GM23338 (cell line): ENCODE measurements around the gene ANKRD50. TPM values are rescaled to one million over a fixed set of nuclear protein-coding genes. Genes with fewer than 3 reads are reported as not detected.

Source experiments
- ATAC-seq: fragments of 200-7000 bp; cut with Tn5 transposase; 3 replicates; pipeline ENCODE4 v1.9.1; 2020
- DNase-seq: peaks from one replicate; pipeline ENCODE4 v3.0.0-alpha.2; 2015; ENCODE audit warnings: low spot score
- H2AFZ ChIP-seq: fragments of 200-600 bp; sonication (generic); 2 replicates; pipeline ENCODE4 v1.8.0; 2016; ENCODE audit warnings: antibody characterized with exemption, mild to moderate bottlenecking, moderate library complexity
- H3F3A ChIP-seq: fragments of 200-600 bp; sonication (generic); replicated peaks from 2 replicates; pipeline ENCODE4 v1.8.0; 2017; ENCODE audit warnings: antibody characterized with exemption, mixed run types, low read depth
- H3K27ac ChIP-seq: fragments of 200-600 bp; sonication (generic); 2 replicates; pipeline ENCODE4 v1.6.1; 2016; ENCODE audit warnings: low read depth
- H3K27me3 ChIP-seq: fragments of 200-600 bp; sonication (generic); 2 replicates; pipeline ENCODE4 v1.8.0; 2016; ENCODE audit warnings: mild to moderate bottlenecking, mixed run types, moderate library complexity; ENCODE audit not compliant: insufficient read depth
- H3K36me3 ChIP-seq: fragments of 200-600 bp; sonication (generic); 2 replicates; pipeline ENCODE4 v1.8.0; 2016; ENCODE audit warnings: mild to moderate bottlenecking; ENCODE audit not compliant: insufficient read depth
- H3K4me1 ChIP-seq: fragments of 200-600 bp; sonication (generic); 2 replicates; pipeline ENCODE4 v1.8.0; 2016; ENCODE audit warnings: mild to moderate bottlenecking, moderate library complexity; ENCODE audit not compliant: insufficient read depth
- H3K4me2 ChIP-seq: fragments of 200-600 bp; sonication (generic); 2 replicates; pipeline ENCODE4 v1.7.1; 2017; ENCODE audit warnings: mixed run types
- H3K4me3 ChIP-seq: fragments of 200-600 bp; sonication (generic); 2 replicates; pipeline ENCODE4 v1.6.1; 2016; ENCODE audit warnings: mixed run types
- H3K79me2 ChIP-seq: fragments of 200-600 bp; sonication (generic); replicated peaks from 2 replicates; pipeline ENCODE4 v1.8.0; 2017; ENCODE audit warnings: mild to moderate bottlenecking; ENCODE audit not compliant: insufficient read depth
- H3K9me2 ChIP-seq: fragments of 200-600 bp; sonication (generic); 2 replicates; pipeline ENCODE4 v1.8.0; 2017; ENCODE audit not compliant: insufficient read depth
- H4K20me1 ChIP-seq: fragments of 200-600 bp; sonication (generic); replicated peaks from 2 replicates; pipeline ENCODE4 v1.8.0; 2017; ENCODE audit warnings: mild to moderate bottlenecking; ENCODE audit not compliant: insufficient read depth
- H3K27ac Mint-ChIP-seq: 2 replicates; pipeline ENCODE4 v1.8.0; 2020; ENCODE audit warnings: inconsistent platforms, mild to moderate bottlenecking, moderate library complexity, mixed read lengths
- H3K27me3 Mint-ChIP-seq: 3 replicates; pipeline ENCODE4 v1.8.0; 2022; ENCODE audit warnings: low read depth, mild to moderate bottlenecking, moderate library complexity, mixed read lengths, inconsistent platforms; ENCODE audit not compliant: insufficient read depth, poor library complexity
- H3K36me3 Mint-ChIP-seq: 3 replicates; pipeline ENCODE4 v1.8.0; 2021; ENCODE audit warnings: low read depth, mild to moderate bottlenecking, inconsistent platforms, moderate library complexity, mixed read lengths
- H3K4me1 Mint-ChIP-seq: 3 replicates; pipeline ENCODE4 v1.8.0; 2020; ENCODE audit warnings: mild to moderate bottlenecking, inconsistent platforms, mixed read lengths
- H3K4me3 Mint-ChIP-seq: 3 replicates; pipeline ENCODE4 v1.8.0; 2021; ENCODE audit warnings: moderate library complexity, mild to moderate bottlenecking, inconsistent platforms, mixed read lengths
- H3K9me3 Mint-ChIP-seq: 3 replicates; pipeline ENCODE4 v1.8.0; 2020; ENCODE audit warnings: moderate library complexity, mild to moderate bottlenecking, inconsistent platforms, mixed read lengths
- EZH2 ChIP-seq: fragments of 200-600 bp; sonication (generic); IDR thresholded peaks from one replicate; pipeline ENCODE4 v1.8.0; 2017; ENCODE audit warnings: antibody characterized with exemption, mild to moderate bottlenecking, low read depth; ENCODE audit not compliant: unreplicated experiment
- EZH2phosphoT487 ChIP-seq: fragments of 200-600 bp; sonication (generic); IDR thresholded peaks from one replicate; pipeline ENCODE4 v1.8.1; 2018; ENCODE audit warnings: antibody characterized with exemption; ENCODE audit not compliant: unreplicated experiment
- JUNB ChIP-seq: IDR thresholded peaks from one replicate; pipeline ENCODE4 v1.6.1; 2016; ENCODE audit warnings: antibody characterized with exemption; ENCODE audit not compliant: unreplicated experiment
- NANOG ChIP-seq: IDR thresholded peaks from 2 replicates; pipeline ENCODE4 v1.6.1; 2016; ENCODE audit warnings: antibody characterized with exemption, borderline replicate concordance
- POLR2AphosphoS5 ChIP-seq: IDR thresholded peaks from 2 replicates; pipeline ENCODE4 v1.6.1; 2016; ENCODE audit warnings: antibody characterized with exemption, low read depth
- STAT1 ChIP-seq: IDR thresholded peaks from one replicate; pipeline ENCODE4 v1.6.1; 2016; ENCODE audit warnings: antibody characterized with exemption; ENCODE audit not compliant: unreplicated experiment
- ZNF114 ChIP-seq: fragments of 250-450 bp; sonication (Bioruptor Pico); IDR thresholded peaks from 2 replicates; pipeline ENCODE4 v1.5.0; 2020; ENCODE audit warnings: mild to moderate bottlenecking, moderate library complexity
- ZNF331 ChIP-seq: fragments of 250-450 bp; sonication (Bioruptor Pico); IDR thresholded peaks from 2 replicates; pipeline ENCODE4 v1.5.0; 2020; ENCODE audit warnings: low read depth, mild to moderate bottlenecking, moderate library complexity
- polyA plus RNA-seq: library from polyadenylated mRNA; unstranded; fragments of >200 nt; fragmentation: Nextera tagmentation; extraction: Ambion mirVana; gene quantifications from 2 replicates; pipeline ENCODE4 v1.2.1, GENCODE V29; 2016
- total RNA-seq: library from RNA; depleted of rRNA; stranded (reverse); fragments of >200 nt; shearing (Covaris generic); gene quantifications from 2 replicates; pipeline ENCODE4 v1.2.3, GENCODE V29; 2014
- TF ChIP-seq, protein P1 (sequence below), 2 experiments: fragments of 200-600 bp in 1 of 2; sonication (generic) in 1 of 2; conservative IDR thresholded peaks; 2 replicates each; pipeline versions ENCODE4 v1.5.1 to v1.6.1; 2016 to 2017; ENCODE audit warnings: antibody characterized with exemption in 2 of 2, low read depth in 2 of 2, mild to moderate bottlenecking in 2 of 2, moderate library complexity in 1 of 2
- TF ChIP-seq, protein P2 (sequence below): IDR thresholded peaks from 2 replicates; pipeline ENCODE4 v1.6.1; 2016; ENCODE audit warnings: antibody characterized with exemption
- TF ChIP-seq, protein P3 (sequence below): fragments of 250-450 bp; sonication (Bioruptor Pico); IDR thresholded peaks from 2 replicates; pipeline ENCODE4 v1.5.0; 2020; ENCODE audit warnings: mild to moderate bottlenecking, moderate library complexity

Gene ANKRD50
- total and polyA plus RNA-seq, 2 experiments from 2014 or later: 5.9 to 27.6 TPM

DNA sequence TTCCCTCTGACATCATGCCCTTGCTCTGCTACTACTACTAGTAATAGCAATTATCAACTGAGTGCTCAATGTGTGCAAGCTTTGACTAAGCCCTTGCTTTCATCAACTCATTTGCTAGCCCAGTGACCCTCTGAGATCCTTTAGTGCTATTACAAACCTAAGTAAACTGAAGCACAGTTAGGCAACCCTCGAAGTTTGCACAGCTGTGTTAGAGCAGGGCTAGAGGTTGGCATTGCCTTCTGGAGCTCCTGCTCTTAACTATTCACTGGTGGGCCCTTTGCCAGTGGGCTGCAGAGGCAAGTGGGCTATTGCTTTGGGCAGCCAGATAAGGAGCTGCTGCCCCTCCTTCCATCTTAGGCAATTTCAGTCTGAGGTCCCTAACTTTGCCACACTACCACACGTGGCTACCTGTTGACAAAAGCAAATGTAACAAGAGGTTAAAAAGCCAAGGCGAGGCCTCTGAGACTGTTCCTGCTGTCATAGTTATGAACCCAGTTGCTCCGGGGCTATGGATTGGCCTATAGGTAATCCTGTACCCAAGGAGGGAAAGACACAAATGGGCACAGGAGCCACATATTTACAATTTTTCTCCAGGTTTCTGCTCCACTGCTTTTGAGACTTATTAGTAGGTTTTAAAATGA lies 41.5 kb upstream of the ANKRD50 start:
- Mint-ChIP-seq H3K9me3 (no peaks in the 10 kb centered on the region), H3K4me3 (no peak overlapping the region), H3K27ac (no peak overlapping the region), H3K36me3 (no peaks in the 10 kb centered on the region), H3K27me3 (peaks cover 2% of the 10 kb centered on the region), H3K4me1 (no peaks in the 10 kb centered on the region)
- Histone ChIP-seq H3K36me3 (no peaks in the 10 kb centered on the region), H4K20me1 (no peaks in the 10 kb centered on the region), H3F3A (no peaks in the 10 kb centered on the region), H3K9me2 (0 out of 2 replicates have a peak, but pooled peaks cover 3% of the 10 kb centered on the region), H3K4me2 (no peak overlapping the region), H3K79me2 (no peaks in the 10 kb centered on the region), H3K27ac (no peak overlapping the region), H3K4me3 (no peak overlapping the region), H3K4me1 (no peaks in the 10 kb centered on the region), H3K27me3 (no peaks in the 10 kb centered on the region), H2AFZ (no peak overlapping the region)
- DNase-seq (peak; percentile 1), ATAC-seq (no peak; the same call in 2 of the 3 replicates)
- TF ChIP-seq ZNF114 (CRISPR knock-in tag) (no peak), STAT1 (no peak), ZNF331 (CRISPR knock-in tag) (no peak), EZH2 (no peak), EZH2phosphoT487 (no peak), POLR2AphosphoS5 (no peak), NANOG (no peak), JUNB (no peak)
- TF ChIP-seq, protein P1, sequence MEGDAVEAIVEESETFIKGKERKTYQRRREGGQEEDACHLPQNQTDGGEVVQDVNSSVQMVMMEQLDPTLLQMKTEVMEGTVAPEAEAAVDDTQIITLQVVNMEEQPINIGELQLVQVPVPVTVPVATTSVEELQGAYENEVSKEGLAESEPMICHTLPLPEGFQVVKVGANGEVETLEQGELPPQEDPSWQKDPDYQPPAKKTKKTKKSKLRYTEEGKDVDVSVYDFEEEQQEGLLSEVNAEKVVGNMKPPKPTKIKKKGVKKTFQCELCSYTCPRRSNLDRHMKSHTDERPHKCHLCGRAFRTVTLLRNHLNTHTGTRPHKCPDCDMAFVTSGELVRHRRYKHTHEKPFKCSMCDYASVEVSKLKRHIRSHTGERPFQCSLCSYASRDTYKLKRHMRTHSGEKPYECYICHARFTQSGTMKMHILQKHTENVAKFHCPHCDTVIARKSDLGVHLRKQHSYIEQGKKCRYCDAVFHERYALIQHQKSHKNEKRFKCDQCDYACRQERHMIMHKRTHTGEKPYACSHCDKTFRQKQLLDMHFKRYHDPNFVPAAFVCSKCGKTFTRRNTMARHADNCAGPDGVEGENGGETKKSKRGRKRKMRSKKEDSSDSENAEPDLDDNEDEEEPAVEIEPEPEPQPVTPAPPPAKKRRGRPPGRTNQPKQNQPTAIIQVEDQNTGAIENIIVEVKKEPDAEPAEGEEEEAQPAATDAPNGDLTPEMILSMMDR (conservative IDR thresholded peaks at IDR 0.05; ENCODE audit: low read depth in 2 of 2): no peak
- TF ChIP-seq, protein P2, sequence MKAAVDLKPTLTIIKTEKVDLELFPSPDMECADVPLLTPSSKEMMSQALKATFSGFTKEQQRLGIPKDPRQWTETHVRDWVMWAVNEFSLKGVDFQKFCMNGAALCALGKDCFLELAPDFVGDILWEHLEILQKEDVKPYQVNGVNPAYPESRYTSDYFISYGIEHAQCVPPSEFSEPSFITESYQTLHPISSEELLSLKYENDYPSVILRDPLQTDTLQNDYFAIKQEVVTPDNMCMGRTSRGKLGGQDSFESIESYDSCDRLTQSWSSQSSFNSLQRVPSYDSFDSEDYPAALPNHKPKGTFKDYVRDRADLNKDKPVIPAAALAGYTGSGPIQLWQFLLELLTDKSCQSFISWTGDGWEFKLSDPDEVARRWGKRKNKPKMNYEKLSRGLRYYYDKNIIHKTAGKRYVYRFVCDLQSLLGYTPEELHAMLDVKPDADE: no peak
- TF ChIP-seq, protein P3, sequence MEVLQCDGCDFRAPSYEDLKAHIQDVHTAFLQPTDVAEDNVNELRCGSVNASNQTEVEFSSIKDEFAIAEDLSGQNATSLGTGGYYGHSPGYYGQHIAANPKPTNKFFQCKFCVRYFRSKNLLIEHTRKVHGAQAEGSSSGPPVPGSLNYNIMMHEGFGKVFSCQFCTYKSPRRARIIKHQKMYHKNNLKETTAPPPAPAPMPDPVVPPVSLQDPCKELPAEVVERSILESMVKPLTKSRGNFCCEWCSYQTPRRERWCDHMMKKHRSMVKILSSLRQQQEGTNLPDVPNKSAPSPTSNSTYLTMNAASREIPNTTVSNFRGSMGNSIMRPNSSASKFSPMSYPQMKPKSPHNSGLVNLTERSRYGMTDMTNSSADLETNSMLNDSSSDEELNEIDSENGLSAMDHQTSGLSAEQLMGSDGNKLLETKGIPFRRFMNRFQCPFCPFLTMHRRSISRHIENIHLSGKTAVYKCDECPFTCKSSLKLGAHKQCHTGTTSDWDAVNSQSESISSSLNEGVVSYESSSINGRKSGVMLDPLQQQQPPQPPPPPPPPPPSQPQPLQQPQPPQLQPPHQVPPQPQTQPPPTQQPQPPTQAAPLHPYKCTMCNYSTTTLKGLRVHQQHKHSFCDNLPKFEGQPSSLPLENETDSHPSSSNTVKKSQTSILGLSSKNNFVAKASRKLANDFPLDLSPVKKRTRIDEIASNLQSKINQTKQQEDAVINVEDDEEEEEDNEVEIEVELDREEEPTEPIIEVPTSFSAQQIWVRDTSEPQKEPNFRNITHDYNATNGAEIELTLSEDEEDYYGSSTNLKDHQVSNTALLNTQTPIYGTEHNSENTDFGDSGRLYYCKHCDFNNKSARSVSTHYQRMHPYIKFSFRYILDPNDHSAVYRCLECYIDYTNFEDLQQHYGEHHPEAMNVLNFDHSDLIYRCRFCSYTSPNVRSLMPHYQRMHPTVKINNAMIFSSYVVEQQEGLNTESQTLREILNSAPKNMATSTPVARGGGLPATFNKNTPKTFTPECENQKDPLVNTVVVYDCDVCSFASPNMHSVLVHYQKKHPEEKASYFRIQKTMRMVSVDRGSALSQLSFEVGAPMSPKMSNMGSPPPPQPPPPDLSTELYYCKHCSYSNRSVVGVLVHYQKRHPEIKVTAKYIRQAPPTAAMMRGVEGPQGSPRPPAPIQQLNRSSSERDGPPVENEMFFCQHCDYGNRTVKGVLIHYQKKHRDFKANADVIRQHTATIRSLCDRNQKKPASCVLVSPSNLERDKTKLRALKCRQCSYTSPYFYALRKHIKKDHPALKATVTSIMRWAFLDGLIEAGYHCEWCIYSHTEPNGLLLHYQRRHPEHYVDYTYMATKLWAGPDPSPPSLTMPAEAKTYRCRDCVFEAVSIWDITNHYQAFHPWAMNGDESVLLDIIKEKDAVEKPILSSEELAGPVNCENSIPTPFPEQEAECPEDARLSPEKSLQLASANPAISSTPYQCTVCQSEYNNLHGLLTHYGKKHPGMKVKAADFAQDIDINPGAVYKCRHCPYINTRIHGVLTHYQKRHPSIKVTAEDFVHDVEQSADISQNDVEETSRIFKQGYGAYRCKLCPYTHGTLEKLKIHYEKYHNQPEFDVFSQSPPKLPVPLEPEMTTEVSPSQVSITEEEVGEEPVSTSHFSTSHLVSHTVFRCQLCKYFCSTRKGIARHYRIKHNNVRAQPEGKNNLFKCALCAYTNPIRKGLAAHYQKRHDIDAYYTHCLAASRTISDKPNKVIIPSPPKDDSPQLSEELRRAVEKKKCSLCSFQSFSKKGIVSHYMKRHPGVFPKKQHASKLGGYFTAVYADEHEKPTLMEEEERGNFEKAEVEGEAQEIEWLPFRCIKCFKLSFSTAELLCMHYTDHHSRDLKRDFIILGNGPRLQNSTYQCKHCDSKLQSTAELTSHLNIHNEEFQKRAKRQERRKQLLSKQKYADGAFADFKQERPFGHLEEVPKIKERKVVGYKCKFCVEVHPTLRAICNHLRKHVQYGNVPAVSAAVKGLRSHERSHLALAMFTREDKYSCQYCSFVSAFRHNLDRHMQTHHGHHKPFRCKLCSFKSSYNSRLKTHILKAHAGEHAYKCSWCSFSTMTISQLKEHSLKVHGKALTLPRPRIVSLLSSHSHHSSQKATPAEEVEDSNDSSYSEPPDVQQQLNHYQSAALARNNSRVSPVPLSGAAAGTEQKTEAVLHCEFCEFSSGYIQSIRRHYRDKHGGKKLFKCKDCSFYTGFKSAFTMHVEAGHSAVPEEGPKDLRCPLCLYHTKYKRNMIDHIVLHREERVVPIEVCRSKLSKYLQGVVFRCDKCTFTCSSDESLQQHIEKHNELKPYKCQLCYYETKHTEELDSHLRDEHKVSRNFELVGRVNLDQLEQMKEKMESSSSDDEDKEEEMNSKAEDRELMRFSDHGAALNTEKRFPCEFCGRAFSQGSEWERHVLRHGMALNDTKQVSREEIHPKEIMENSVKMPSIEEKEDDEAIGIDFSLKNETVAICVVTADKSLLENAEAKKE (CRISPR knock-in tag): no peak
